Transverse colon (tissue), 4 donors: Measurements from ENCODE around the gene ZC3H12D. TPM values are rescaled to one million over a fixed set of nuclear protein-coding genes. Genes with fewer than 3 reads are reported as not detected.
A peak's percentile ranks its signal among the peaks of the same experiment; 100 is the strongest.

Source experiments
- DNase-seq: peaks from one replicate; pipeline ENCODE4 v3.0.0-alpha.2; 2019
- H3K27ac ChIP-seq, 4 donors: fragments of 200-600 bp; sonication (generic); 2 replicates each; pipeline ENCODE4 v1.5.1; 2016 to 2018; ENCODE audit warnings: inconsistent platforms in 4 of 4
- H3K27me3 ChIP-seq: fragments of 200-600 bp; sonication (generic); 2 replicates; pipeline ENCODE4 v1.5.1; 2017; ENCODE audit warnings: inconsistent platforms
- H3K36me3 ChIP-seq, 4 donors: fragments of 200-600 bp; sonication (generic); 2 replicates each; pipeline ENCODE4 v1.5.1; 2017 to 2019; ENCODE audit warnings: inconsistent platforms in 4 of 4
- H3K4me1 ChIP-seq, 4 donors: fragments of 200-600 bp; sonication (generic); 2 replicates each; pipeline ENCODE4 v1.5.1; 2017 to 2020; ENCODE audit warnings: inconsistent platforms in 4 of 4
- H3K4me3 ChIP-seq, 4 donors: fragments of 200-600 bp; sonication (generic); 1 replicate in 1 of 4; 2 replicates in 3 of 4; pipeline versions ENCODE4 v1.5.1 to v1.6.1; 2017 to 2019; ENCODE audit warnings: inconsistent platforms in 4 of 4
- H3K9me3 ChIP-seq, 2 donors: fragments of 200-600 bp; sonication (generic); 2 replicates each; pipeline ENCODE4 v1.5.1; 2017 to 2019; ENCODE audit warnings: inconsistent platforms in 2 of 2
- CTCF ChIP-seq, 5 experiments: fragments of 200-600 bp in 3 of 5; fragments of 450-650 bp in 2 of 5; sonication (generic) in 3 of 5; IDR thresholded peaks; 1 replicate in 2 of 5; 2 replicates in 3 of 5; pipeline ENCODE4 v1.5.1; 2016 to 2017; ENCODE audit warnings: antibody characterized with exemption in 5 of 5, inconsistent platforms in 3 of 5, mild to moderate bottlenecking in 2 of 5, moderate library complexity in 1 of 5
- EP300 ChIP-seq: sonication (generic); formaldehyde crosslinking; IDR thresholded peaks from one replicate; pipeline ENCODE4 v1.6.1; 2017; ENCODE audit warnings: antibody characterized with exemption, low read depth
- POLR2A ChIP-seq: fragments of 450-650 bp; IDR thresholded peaks from one replicate; pipeline ENCODE4 v1.6.1; 2016; ENCODE audit warnings: antibody characterized with exemption, mild to moderate bottlenecking, moderate library complexity
- POLR2AphosphoS5 ChIP-seq, 3 donors: sonication (generic); formaldehyde crosslinking; IDR thresholded peaks; one replicate each; pipeline ENCODE4 v1.6.1; 2016; ENCODE audit warnings: antibody characterized with exemption in 3 of 3
- WGBS, 2 donors: methylation state at CpG; one replicate each; pipeline ENCODE4 v1.1.5; 2018; ENCODE audit warnings: low coverage in 1 of 2; 5-methylcytosine and 5-hydroxymethylcytosine counted together
- in situ Hi-C, 4 donors: fragments of 200-750 bp; cut with MboI; loops; one replicate each; pipeline versions ENCODE4 v1.15.0 to v1.15.1; 2017; ENCODE audit warnings: low sequenced_read_pairs in 3 of 4, low pct_ligation_motif_present in 1 of 4, low pct_unique_long_range_greater_than_20kb in 1 of 4
- intact Hi-C: fragments of 100-400 bp; cut with DNase I; formaldehyde crosslinking; loops from one replicate; pipeline ENCODE4 v1.15.1; 2023; ENCODE audit warnings: low total_unique reads
- total RNA-seq, 4 donors: library from RNA; depleted of rRNA; stranded (reverse); fragments of >200 nt; gene quantifications; one replicate each; pipeline ENCODE4 v1.1.0, GENCODE V29; 2016

ZC3H12D gene
- total RNA-seq, 4 donors from 2014 or later: 1.8 to 24.3 (median 12.1) TPM

- H3K27ac ChIP-seq: peak overlapping the region; percentile 8 to 47 (median 26)
- 67 to 78% methylated on average over 3 to 7 of the region's 7 CpGs for WGBS, 2 donors
- H3K36me3 ChIP-seq: no peaks in the 10 kb centered on the region
- TF ChIP-seq CTCF (IDR thresholded peaks at IDR 0.05): no peak
- no peak for TF ChIP-seq POLR2A
- TF ChIP-seq POLR2AphosphoS5 (IDR thresholded peaks at IDR 0.05): no peak
- no peak for TF ChIP-seq EP300
- no peaks in the 10 kb centered on the region for H3K9me3 ChIP-seq
- no peak overlapping the region for H3K4me3 ChIP-seq
- no peak for DNase-seq
- intact Hi-C loops (no loop called here), in situ Hi-C loops (loop anchor here in 1 of 4 donors (10.0 kb wide), 1 partner anchor 389 kb away; no protein-coding TSS in a partner anchor)
- peaks cover 0 to 7% (median 3%) of the 10 kb centered on the region in 4 donors for H3K4me1 ChIP-seq
- H3K27me3 ChIP-seq: no peaks in the 10 kb centered on the region
Measured at GRCh38 chr6:149423964-149424440, 60.8 kb downstream of the ZC3H12D start.

GRCh38 chr6:149422581-149422980 lies 62.2 kb downstream of the ZC3H12D start:
- in situ Hi-C loops: loop anchor here in 1 of 4 donors (10.0 kb wide), 1 partner anchor 388 kb away; no protein-coding TSS in a partner anchor
- H3K27me3 ChIP-seq: no peaks in the 10 kb centered on the region
- no peaks in the 10 kb centered on the region for H3K36me3 ChIP-seq
- no peak overlapping the region for H3K27ac ChIP-seq
- H3K9me3 ChIP-seq: no peaks in the 10 kb centered on the region
- peaks cover 0 to 7% (median 3%) of the 10 kb centered on the region in 4 donors for H3K4me1 ChIP-seq
- TF ChIP-seq POLR2AphosphoS5 (IDR thresholded peaks at IDR 0.05) (no peak), CTCF (IDR thresholded peaks at IDR 0.05) (no peak), EP300 (no peak), POLR2A (no peak)
- no peak for DNase-seq
- H3K4me3 ChIP-seq: no peak overlapping the region
- intact Hi-C loops: no loop called here
- 90 to 91% methylated on average over 2 to 4 of the region's 4 CpGs for WGBS, 2 donors

- no peaks in the 10 kb centered on the region for H3K9me3 ChIP-seq
- intact Hi-C loops: no loop called here
- whole genome bisulfite sequencing, 2 donors: 51 to 70% methylated on average over 5 of the region's 5 CpGs
- H3K36me3 ChIP-seq: no peaks in the 10 kb centered on the region
- no peaks in the 10 kb centered on the region for H3K27me3 ChIP-seq
- no peak for TF ChIP-seq POLR2A
- no peak for TF ChIP-seq EP300
- TF ChIP-seq CTCF (IDR thresholded peaks at IDR 0.05): no peak
- no peak overlapping the region for H3K27ac ChIP-seq
- H3K4me3 ChIP-seq: no peak overlapping the region
- in situ Hi-C loops: loop anchor here in 1 of 4 donors (10.0 kb wide), 1 partner anchor 386 kb away; no protein-coding TSS in a partner anchor
- peaks cover 0 to 7% (median 3%) of the 10 kb centered on the region in 4 donors for H3K4me1 ChIP-seq
- no peak for DNase-seq
Measured at GRCh38 chr6:149421132-149421531, 63.7 kb downstream of the ZC3H12D start.

- no peaks in the 10 kb centered on the region for H3K36me3 ChIP-seq
- TF ChIP-seq POLR2A: no peak
- no peak for TF ChIP-seq CTCF (IDR thresholded peaks at IDR 0.05)
- TF ChIP-seq POLR2AphosphoS5 (IDR thresholded peaks at IDR 0.05): no peak
- no peak for TF ChIP-seq EP300
- peaks cover 3 to 7% (median 4%) of the 10 kb centered on the region in 4 donors for H3K4me1 ChIP-seq
- H3K4me3 ChIP-seq: no peak overlapping the region
- no peaks in the 10 kb centered on the region for H3K27me3 ChIP-seq
- H3K9me3 ChIP-seq: no peaks in the 10 kb centered on the region
- WGBS, 2 donors: 84 to 88% methylated on average over 6 to 13 of the region's 13 CpGs
- no peak for DNase-seq
- no peak overlapping the region for H3K27ac ChIP-seq
- intact Hi-C loops: no loop called here
- in situ Hi-C loops: loop anchor here in 1 of 4 donors (10.0 kb wide), 1 partner anchor 385 kb away; no protein-coding TSS in a partner anchor
Measured at GRCh38 chr6:149419696-149420404, 65.0 kb downstream of the ZC3H12D start.
